NCI-H1417 (cell line): ENCODE measurements around the gene IQCN.

Source experiments
- DNase-seq, 3 experiments: peaks; one replicate each; lab custom pipeline; 2025; lab: John Stamatoyannopoulos, UW

IQCN gene, protein sequence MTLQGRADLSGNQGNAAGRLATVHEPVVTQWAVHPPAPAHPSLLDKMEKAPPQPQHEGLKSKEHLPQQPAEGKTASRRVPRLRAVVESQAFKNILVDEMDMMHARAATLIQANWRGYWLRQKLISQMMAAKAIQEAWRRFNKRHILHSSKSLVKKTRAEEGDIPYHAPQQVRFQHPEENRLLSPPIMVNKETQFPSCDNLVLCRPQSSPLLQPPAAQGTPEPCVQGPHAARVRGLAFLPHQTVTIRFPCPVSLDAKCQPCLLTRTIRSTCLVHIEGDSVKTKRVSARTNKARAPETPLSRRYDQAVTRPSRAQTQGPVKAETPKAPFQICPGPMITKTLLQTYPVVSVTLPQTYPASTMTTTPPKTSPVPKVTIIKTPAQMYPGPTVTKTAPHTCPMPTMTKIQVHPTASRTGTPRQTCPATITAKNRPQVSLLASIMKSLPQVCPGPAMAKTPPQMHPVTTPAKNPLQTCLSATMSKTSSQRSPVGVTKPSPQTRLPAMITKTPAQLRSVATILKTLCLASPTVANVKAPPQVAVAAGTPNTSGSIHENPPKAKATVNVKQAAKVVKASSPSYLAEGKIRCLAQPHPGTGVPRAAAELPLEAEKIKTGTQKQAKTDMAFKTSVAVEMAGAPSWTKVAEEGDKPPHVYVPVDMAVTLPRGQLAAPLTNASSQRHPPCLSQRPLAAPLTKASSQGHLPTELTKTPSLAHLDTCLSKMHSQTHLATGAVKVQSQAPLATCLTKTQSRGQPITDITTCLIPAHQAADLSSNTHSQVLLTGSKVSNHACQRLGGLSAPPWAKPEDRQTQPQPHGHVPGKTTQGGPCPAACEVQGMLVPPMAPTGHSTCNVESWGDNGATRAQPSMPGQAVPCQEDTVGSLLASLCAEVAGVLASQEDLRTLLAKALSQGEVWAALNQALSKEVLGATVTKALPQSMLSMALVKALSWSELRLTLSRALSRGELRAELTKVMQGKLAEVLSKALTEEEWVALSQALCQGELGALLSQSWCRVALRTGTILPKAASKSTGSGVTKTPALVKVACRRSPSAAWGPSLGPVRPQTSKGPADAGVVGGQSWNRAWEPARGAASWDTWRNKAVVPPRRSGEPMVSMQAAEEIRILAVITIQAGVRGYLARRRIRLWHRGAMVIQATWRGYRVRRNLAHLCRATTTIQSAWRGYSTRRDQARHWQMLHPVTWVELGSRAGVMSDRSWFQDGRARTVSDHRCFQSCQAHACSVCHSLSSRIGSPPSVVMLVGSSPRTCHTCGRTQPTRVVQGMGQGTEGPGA (N-terminal part only)

DNA sequence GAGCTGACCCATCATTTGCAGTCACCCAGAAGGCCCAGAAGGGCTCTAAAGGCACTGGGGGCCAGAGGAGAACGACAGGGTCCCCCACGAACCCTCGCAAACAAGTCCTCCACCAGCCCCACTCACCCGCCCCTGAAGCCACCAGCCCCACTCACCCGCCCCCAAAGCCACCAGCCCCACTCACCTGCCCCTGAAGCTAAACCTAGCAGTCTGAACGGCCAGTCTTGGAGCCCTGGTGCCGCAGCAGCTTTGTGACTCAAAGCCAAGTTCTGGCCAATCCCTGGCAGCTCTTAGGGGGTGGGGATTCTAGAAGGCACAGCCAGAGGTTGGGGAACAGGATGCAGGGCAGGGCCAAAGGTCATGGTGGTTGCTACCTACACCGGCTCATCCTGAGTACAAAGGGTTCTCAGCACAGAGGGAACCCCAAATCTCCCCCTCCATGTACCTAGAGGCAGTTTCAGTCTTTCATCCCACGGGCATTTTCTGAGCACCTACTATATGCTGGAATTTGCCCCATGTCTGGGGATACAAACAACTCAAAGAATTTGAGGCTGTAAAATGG lies at the start of gene IQCN:
IQCN (minus strand) TSS at position 234 of the 562 bp plus-strand sequence. CDS start 4,974 bp downstream, outside the sequence.
- no peak for DNase-seq

DNA sequence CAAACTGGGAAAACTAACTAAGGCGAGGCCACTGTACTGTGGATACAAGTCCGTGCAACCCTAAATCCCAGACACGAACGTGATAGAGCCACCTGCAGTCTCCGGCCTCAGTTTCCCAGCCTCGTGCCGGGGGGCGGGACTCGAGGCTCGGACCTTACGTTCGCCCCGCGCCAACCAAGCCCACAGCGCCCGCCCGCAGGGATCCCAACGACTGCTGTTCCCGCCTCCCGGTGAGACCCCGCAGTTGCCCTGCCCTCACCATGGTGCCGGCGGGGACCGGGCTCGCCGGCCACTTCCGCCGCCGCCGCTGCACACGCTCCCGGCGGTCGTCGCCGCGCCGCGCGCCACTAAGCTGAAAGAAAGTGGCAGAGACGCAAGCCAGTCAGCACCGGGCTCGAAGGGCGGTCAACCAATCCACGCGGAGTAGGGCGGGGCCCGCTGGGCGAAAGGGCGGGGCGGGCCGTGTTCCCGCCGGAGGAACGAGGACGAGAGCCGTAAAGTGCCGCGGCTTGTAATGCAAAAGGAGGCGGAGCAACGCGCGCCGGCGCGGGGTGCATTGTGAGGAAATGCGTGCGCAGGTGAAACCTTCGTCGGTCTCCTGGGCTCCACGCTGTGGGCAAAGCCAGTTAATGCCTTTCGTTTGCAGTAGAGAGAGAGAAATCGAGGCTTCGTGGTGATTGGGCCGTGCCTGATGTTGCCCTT lies 48.7 kb upstream of the IQCN start, which contains the start of gene LSM4:
LSM4 (minus strand) TSS at position 318 of the 702 bp plus-strand sequence; CDS start at position 262, 56 bp downstream.
- DNase-seq: peak; percentile 96 to 99 (median 99)

DNA sequence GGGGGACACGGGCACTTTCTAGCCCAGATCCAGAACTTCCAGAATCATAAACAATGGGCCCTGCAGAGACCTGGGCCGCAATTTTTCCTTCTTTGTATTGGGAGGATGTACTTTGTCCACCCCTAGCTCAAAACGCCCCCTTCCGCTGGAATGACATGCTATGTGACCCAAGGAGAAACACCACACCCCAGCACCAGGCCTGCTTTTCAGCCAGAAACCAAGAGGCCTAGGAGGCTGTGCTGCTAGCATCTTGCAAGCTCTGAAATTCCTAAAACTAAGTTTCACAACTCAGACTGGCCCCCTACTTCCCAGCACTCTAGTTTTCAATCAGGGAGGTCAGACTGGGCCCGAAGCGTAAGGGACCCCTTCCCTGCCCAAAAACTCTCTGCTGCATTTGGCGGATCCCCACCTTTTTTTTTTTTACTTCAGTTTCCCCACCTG lies 48.1 kb upstream of the IQCN start:
- peak in 2 of 3 experiments; percentile 60 to 77 for DNase-seq

DNA sequence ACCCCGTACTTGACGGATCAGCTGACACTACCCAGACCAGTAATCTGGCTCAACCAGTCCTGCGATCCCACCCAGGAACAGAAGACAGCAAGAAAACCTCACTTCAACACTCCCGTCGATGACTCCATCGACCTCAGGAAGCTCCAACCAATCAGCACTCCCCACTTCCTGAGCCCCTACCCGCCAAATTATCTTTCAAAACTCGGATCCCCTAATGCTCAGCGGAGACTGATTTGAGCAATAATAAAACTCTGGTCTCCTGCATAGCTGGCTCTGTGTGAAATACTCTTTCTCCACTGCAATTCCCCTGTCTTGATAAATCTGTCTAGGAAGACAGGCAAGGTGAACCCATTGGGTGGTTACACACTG lies 47.5 kb upstream of the IQCN start:
- DNase-seq: peak in 1 of 3 experiments; percentile 46

DNA sequence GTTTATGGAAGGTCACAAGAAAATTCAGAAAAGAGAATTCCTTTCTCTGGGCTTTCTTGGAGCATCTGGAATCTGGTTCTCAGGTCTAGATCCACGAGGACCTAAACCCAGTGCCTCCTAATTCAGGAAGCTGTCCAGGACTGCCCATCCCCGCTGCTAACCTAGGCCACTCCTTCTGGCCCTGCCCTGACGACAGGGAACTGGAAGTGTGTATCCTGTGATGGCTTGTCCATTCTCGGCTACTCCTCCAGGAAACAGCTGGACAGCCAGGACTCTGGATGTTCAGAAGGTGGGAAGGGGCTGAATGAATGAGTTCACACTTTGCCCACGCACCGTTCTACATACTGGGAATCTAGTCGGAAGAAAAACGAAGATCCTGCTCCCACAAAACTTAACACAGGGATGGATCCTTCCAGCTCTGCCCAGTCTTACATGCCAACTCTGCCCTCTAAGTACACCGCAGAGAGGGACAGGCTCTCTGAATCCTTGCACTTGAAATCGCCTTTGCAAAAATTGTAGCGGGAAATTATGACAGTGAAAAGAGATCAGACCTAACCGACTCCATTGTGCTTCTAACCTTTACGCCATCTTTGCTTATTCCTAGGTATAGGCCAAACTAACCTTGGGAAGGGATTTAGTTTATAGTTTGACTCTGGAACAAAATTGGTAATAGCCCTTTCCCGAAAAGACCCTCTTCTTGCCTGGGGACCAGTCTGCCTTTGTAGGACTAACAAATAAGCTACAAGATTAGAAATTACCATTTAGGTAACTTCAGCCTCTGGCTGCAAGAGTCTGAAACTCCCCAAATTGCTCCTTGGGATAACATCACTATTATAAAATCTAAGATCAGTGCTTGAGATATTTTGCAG lies 46.8 kb upstream of the IQCN start:
- no peak for DNase-seq

DNA sequence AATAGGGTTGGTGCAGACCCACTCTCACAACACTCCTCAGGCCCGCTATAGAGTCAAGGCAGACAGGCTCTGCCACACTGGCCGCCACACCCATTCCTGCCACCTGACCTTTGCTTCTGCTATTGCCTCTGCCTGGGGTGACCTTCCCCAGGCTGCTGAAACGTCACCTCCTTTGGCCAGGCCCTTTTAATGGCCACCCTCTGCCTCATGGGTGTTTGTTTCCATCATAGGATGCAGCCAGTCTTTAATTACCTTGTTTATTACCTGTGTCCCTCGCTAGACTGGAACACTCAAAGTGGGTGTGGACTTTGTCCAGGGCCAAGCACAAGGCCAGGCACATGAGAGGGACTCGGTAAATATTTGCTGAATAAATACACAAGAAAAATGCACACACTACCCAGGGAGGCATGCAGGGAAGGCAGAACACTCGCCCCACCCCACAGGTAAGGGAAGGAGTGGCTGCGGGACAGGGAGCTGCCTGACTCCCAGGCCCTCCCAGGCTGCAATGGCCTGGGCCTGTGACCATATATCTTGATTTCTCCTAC lies 45.4 kb upstream of the IQCN start:
- no peak for DNase-seq

DNA sequence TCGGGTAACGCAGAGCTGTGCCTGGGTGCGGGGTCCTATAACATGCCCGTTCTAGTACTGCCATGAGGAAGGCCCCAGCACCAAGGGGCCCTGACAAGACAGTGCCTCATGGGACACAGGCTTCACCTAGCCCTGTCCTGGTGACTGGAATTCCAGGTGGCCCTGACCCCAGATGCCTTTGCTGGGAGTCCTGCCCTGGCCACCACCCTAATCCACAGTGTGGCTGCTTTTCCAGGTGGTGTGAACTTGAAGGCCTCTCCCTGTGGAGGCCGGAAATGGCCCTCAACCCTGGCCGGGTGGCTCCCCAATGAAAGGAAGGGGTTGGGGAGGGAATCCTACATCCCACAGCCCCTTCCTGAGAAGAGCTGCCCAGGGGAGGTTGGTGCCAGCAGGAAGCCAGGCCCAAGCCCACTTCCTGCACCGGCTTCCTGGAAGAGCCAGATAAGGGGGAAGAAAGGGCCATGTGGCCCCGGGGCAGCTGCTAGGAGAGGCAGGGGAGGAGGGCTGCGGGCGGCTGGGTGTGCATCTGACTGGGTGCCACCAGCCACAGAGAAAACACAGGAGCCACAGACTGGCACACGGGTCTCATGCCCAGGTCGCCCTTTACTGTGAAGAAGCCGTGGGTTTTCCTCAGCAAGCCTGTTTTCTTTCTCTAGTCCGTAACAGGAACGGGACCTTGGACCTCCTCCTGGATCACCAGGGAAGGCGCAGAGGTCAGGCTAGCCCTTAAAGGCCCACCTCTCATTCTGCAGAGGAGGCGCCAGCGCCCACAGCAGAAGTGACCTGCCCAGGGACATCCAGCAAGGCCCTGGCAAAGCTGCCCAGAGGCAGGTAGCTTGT lies 43.9 kb upstream of the IQCN start:
- no peak for DNase-seq

DNA sequence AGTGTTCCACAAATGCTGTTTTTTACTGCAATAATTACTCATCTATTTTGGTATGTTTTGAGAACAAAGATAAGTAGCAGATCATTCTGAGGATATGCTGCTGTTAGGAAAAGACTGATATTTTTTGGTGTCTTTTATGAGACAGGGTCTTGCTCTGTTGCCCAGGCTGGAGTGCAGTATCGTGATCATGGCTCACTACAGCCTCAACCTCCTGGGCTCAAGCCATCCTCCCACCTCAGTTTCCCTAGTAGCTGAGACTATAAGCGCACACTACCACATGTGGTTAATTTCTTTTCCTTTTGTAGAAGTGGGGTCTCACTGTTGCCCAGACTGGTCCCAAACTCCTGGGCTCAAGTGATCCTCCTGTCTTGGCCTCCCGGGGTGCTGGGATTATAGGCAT lies 39.1 kb upstream of the IQCN start:
- DNase-seq: no peak

DNA sequence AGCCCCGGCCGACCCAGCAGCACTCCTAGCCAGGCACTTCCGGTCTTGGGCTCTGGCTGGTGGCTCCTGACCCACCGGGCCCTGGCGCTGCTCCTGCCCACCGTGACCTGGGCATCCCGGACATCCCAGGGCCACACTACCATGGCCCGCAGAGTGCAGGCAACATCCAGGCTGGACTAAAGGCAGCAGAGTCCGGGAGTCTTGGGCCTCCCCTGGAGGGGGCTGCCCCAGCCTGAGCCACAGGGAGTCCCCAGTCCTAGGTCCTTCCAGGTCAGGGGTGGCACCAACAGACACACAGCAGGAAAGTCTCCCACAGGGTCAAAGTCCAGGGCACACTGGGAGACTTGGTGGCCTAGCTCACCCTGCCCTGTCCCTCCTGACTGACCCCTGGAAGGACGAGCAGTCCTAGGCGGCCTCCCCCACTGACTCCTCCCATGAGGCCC lies 37.9 kb upstream of the IQCN start:
- no peak for DNase-seq

DNA sequence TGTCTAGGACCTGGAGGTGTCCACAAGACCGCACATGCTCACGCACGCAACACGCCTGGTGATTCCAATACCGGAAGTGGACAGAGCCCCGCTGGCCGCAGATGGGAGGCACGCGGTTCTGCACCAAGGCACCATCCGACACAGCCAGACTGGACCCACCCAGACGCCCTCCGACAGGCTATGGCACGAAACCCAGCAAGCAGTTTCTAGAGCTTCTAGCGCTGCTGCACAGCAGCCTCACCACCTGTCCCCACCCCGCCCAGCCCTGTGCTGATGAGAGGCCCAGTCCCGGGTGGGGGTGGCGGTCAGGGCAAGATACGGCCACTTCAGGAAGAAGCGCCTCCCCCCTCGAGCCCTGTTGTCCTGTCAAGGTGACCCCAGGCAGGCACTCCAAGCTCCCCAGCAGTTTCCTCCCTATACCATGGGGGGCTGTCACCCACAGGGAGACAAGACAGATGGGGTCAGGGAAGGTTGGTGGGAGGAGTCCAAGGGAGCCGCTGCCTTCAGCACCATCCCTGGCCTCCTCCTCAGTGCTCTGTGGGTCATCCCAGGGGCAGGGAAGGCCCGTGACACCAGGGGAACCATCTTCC lies 37.3 kb upstream of the IQCN start:
- no peak for DNase-seq

DNA sequence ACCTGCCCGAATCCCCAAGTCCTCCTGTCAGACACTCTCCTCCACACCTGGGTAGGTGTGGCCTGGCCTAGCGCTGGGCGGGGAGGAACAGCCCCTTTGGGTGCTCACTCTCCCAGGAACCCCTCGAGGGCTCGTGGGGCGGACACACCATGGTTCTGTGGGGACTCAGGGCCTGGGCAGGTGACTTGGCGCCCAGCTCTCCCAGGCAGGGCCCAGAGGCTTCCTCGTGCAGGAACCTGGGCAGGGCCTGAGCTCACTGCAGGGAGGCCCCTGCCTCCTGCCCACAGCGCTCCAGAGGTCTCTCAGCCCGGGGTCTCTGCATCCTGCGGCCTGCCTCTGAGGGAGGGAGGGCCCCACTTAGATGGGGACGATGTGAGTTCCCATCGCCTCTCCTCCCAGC lies 36.7 kb upstream of the IQCN start:
- DNase-seq: no peak

DNA sequence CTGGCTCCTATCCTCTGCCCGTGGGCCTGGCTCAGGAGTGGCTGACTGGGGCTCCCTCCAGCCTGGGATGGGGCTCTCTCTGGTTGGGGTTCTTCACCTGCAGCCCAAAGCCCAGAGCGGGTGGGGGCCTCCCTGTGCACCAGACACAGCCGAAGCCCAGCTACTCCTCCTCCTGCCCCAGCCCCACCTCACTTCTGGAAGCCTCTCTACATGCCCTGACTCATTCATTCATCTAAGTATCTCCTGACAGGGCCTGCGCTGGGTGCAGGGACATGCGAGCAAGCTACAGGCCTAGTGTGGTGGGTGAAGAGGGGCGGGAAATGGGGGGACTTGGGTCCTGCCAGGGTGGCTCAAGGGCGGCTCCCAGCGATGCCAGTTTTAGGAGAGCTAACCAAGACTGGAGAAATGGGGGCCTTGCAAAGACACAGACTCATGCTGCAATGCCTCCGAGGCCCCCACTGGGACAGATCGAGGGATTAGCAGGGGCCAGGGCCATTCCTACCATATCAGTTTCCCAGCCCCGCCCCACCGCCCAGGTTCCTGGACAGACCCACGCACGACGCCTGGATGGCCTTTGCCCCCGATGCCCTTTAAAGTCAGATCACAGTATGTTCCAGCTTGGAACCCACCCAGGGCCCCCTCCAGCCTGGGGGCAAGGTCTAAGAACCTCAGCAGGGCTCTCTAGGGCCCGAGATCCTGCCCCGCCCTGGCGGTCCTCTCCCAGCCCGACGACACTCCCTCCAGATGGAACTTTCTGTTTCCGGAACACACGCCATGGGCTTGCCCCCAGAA lies 36.1 kb upstream of the IQCN start:
- no peak for DNase-seq

DNA sequence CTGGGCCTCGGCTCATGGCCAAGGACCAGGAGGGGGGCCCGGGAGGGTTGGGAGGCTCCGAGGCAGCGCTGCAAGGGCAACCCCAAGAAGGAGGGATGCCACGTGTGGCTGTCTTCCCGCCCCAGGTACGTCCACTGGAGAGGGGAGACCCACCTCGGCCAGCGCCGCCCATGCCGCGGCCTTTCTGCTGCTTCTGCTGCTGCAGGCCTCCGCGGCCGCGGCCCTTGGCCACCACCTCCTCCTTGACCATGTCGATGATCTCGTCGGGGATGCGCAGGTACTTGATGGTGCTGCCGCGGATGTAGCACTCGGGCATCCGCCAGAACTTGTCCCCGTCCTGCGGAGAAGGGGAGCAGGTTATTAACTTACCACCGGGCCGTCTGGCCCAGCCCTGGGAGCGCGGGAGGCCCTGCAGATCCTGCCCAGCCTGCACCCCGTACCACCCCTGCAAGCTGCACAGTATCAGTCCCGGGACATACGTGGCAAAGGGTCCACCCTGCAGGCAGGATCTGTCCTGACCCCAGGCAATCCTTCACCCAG lies 35.3 kb upstream of the IQCN start:
- no peak for DNase-seq

DNA sequence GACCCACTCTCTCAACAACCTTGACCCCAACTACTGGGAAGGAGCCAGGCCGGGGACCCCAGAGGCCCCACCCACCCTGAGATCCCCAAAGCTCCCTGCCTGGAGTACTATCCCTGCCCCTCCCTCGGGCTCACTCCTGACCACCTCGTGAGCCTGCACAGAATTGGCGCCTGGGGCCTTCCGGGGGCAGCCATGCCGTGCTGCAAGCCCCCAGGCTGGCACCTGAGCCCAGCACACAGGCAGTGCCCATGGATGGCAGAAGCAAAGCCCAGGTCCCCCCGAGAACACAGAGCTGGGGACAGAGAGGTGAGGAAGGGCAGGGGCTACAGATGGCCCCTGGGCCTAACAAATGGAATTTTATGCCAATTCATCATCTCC lies 34.7 kb upstream of the IQCN start:
- no peak for DNase-seq

DNA sequence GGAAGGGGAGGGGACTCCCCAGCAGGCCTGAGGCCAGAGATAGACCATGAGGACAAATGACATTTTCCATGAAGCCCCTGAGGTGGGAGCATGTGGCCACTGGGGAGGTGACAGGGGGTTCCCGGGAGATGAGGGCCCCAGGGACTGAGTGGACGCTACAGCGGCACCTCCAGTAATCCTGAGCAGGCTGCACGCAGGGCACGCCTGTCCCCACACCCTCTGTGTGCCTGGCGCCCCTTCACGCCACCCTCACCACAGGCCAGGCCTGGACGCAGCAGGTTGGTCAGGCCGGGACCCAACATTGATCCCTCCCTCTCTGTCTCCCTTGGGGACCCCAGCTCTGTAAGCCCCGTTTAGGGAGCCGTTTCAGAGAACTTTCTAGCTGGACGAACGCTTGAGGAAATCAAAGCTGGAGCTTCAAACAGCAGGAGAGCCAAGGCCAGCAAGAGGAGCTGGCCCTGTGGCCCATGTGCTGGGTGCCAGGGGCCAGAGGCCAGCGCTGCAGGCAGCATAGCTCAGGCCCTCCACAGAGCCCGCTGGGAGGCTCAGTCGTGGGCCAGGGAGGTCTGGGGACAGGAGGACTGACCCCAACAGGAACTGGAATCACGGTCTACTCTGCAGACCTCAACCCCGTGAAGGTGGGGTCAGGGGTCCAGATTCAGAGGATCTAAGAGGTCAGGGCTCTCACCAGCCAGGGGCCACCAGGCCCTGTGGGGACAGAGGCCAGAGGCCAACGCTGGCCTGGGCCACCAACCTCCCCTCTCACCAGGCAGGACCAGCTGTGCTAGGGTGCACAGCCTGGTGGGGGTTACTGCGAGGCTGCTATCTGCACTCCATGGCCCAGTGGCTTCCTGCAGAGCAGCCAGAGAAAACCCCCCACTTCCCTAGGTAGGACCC lies 34.0 kb upstream of the IQCN start:
- DNase-seq: no peak

DNA sequence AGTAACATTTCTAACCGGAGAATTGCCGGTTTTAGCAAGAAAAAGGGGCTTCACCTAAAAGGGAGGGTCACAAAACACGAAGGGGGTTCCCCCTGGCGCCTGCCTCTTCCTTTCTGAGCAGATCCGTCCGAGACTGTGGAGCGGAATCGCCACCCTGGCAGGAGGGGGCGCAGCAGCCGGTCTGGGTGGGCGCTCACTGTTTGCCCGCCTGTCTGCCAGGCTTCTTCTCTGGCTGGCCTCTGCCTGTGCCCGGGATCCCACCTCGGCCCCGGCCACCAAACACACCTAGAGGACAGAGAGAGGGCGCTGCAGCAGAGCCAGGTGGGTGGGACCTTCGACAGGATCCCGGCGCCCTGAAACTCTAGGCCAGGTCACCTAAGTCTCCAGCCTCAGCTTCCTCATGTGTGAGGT lies 33.0 kb upstream of the IQCN start:
- DNase-seq: no peak
